GM12878 (cell line): ENCODE results near the gene SLC6A3. TPM values are rescaled to one million over a fixed set of nuclear protein-coding genes. Genes with fewer than 3 reads are reported as not detected.

Experiments
- ATAC-seq: fragments of 200-7000 bp; cut with Tn5 transposase; 3 replicates; pipeline ENCODE4 v1.9.1; 2020; ENCODE audit warnings: mild to moderate bottlenecking, moderate library complexity
- BruUV-seq: library from RNA; stranded (reverse); fragments of 400-500 nt; replicated peaks from 2 replicates; lab custom pipeline; 2021; lab: Mats Ljungman, UMichigan
- CTCF ChIA-PET: fragments of 300-600 bp; sonication (Branson Sonifier 250); formaldehyde crosslinking; extraction: SDS; loops from one replicate; lab custom pipeline; 2021; ENCODE audit warnings: inconsistent platforms; lab: Yijun Ruan, JAX
- POLR2A ChIA-PET: fragments of 350-600 bp; formaldehyde crosslinking; extraction: SDS; loops from one replicate; lab custom pipeline; 2021; ENCODE audit warnings: inconsistent platforms; lab: Charles Lee
- RAD21 ChIA-PET: fragments of 300-600 bp; sonication (Branson Sonifier 250); formaldehyde crosslinking; loops from one replicate; lab custom pipeline; 2023; ENCODE audit warnings: antibody characterized with exemption; ENCODE audit not compliant: unreplicated experiment; lab: Charles Lee
- SMC1A ChIA-PET: fragments of 300-600 bp; sonication (Branson Sonifier 250); formaldehyde crosslinking; loops from one replicate; lab custom pipeline; 2023; ENCODE audit not compliant: unreplicated experiment, uncharacterized antibody; lab: Charles Lee
- DNase-seq: peaks from one replicate; pipeline ENCODE4 v3.0.0-alpha.2; 2011; ENCODE audit warnings: low read depth, low spot score
- FAIRE-seq: peaks from 3 replicates; lab custom pipeline; 2011; peaks lifted over from hg19 to GRCh38; lab: Jason Lieb, UNC
- H2AFZ ChIP-seq: 2 replicates; pipeline ENCODE4 v1.6.0; 2011; ENCODE audit warnings: low read depth, low read length, control low read depth; ENCODE audit not compliant: control insufficient read depth
- H3K27ac ChIP-seq: 2 replicates; pipeline ENCODE4 v1.5.1; 2011; ENCODE audit warnings: control low read depth; ENCODE audit not compliant: control insufficient read depth, insufficient read depth
- H3K27me3 ChIP-seq, 2 experiments: replicated peaks in 1 of 2; 2 replicates each; pipeline versions ENCODE4 v1.6.0 to v1.6.1; 2011; ENCODE audit warnings: low read length in 1 of 2; ENCODE audit not compliant: control insufficient read depth in 2 of 2, insufficient read depth in 2 of 2
- H3K36me3 ChIP-seq, 2 experiments: 2 replicates each; pipeline ENCODE4 v1.5.1; 2011; ENCODE audit warnings: low read length in 1 of 2; ENCODE audit not compliant: control insufficient read depth in 2 of 2, insufficient read depth in 2 of 2
- H3K4me1 ChIP-seq: 2 replicates; pipeline ENCODE4 v1.6.1; 2011; ENCODE audit warnings: mild to moderate bottlenecking, low read length, moderate library complexity, mixed read lengths; ENCODE audit not compliant: control insufficient read depth, insufficient read depth
- H3K4me2 ChIP-seq: 2 replicates; pipeline ENCODE4 v1.6.0; 2011; ENCODE audit warnings: control low read depth; ENCODE audit not compliant: control insufficient read depth, insufficient read depth
- H3K4me3 ChIP-seq: fragments of 200-600 bp; sonication (generic); 2 replicates; pipeline ENCODE4 v1.5.1; 2016
- H3K79me2 ChIP-seq: 2 replicates; pipeline ENCODE4 v1.6.0; 2011; ENCODE audit warnings: low read length; ENCODE audit not compliant: control insufficient read depth, insufficient read depth
- H3K9ac ChIP-seq: 2 replicates; pipeline ENCODE4 v1.8.0; 2011; ENCODE audit warnings: low read length, control low read depth, mixed read lengths; ENCODE audit not compliant: control insufficient read depth, insufficient read depth
- H3K9me3 ChIP-seq: replicated peaks from 3 replicates; pipeline ENCODE4 v1.5.1; 2011; ENCODE audit warnings: mild to moderate bottlenecking, low read length; ENCODE audit not compliant: control insufficient read depth, insufficient read depth
- H4K20me1 ChIP-seq: 2 replicates; pipeline ENCODE4 v1.6.0; 2011; ENCODE audit not compliant: control insufficient read depth, insufficient read depth
- BMI1 ChIP-seq: fragments of 450-650 bp; IDR thresholded peaks from 2 replicates; pipeline ENCODE4 v1.6.1; 2016; ENCODE audit warnings: mild to moderate bottlenecking, moderate library complexity, borderline replicate concordance
- CBX3 ChIP-seq: fragments of 200-600 bp; sonication (generic); IDR thresholded peaks from 2 replicates; pipeline ENCODE4 v1.6.1; 2016; ENCODE audit warnings: low read depth, borderline replicate concordance
- FOS ChIP-seq: IDR thresholded peaks from 3 replicates; pipeline ENCODE4 v1.6.1; 2011; ENCODE audit warnings: borderline replicate concordance; ENCODE audit not compliant: insufficient read length; ENCODE audit errors: extremely low read depth
- IKZF2 ChIP-seq, 2 experiments: fragments of 450-650 bp; IDR thresholded peaks; 2 replicates each; pipeline ENCODE4 v1.6.1; 2017; ENCODE audit warnings: mild to moderate bottlenecking in 2 of 2, moderate library complexity in 2 of 2
- IRF4 ChIP-seq: IDR thresholded peaks from 2 replicates; pipeline ENCODE4 v1.6.1; 2011; ENCODE audit warnings: low read depth, low read length
- LARP7 ChIP-seq: fragments of 450-650 bp; IDR thresholded peaks from 2 replicates; pipeline ENCODE4 v1.6.1; 2017; ENCODE audit warnings: mild to moderate bottlenecking
- MAX ChIP-seq: IDR thresholded peaks from 2 replicates; pipeline ENCODE4 v1.6.1; 2012; ENCODE audit warnings: low read depth, low read length, improper control_type of control experiment
- NFYA ChIP-seq: IDR thresholded peaks from 2 replicates; pipeline ENCODE4 v1.6.1; 2011; ENCODE audit warnings: low read depth, mild to moderate bottlenecking, low read length, improper control_type of control experiment, borderline replicate concordance
- PAX8 ChIP-seq: fragments of 450-650 bp; IDR thresholded peaks from 2 replicates; pipeline ENCODE4 v1.6.1; 2017; ENCODE audit warnings: mild to moderate bottlenecking, moderate library complexity
- PKNOX1 ChIP-seq: fragments of 450-650 bp; IDR thresholded peaks from 2 replicates; pipeline ENCODE4 v1.6.1; 2016; ENCODE audit warnings: mild to moderate bottlenecking
- RB1 ChIP-seq: fragments of 450-650 bp; formaldehyde crosslinking; IDR thresholded peaks from 2 replicates; pipeline ENCODE4 v1.6.1; 2017; ENCODE audit warnings: mild to moderate bottlenecking, borderline replicate concordance
- SIX5 ChIP-seq: IDR thresholded peaks from 2 replicates; pipeline ENCODE4 v1.6.1; 2011; ENCODE audit warnings: mild to moderate bottlenecking, low read depth, low read length, moderate library complexity; ENCODE audit not compliant: severe bottlenecking
- ZNF687 ChIP-seq: fragments of 450-650 bp; IDR thresholded peaks from 2 replicates; pipeline ENCODE4 v1.6.1; 2017; ENCODE audit warnings: mild to moderate bottlenecking, moderate library complexity
- WGBS: methylation state at CpG from one replicate; pipeline ENCODE4 v1.1.6; 2016; ENCODE audit warnings: low lambda C conversion rate; ENCODE audit not compliant: insufficient replicate concordance, insufficient coverage; ENCODE audit errors: missing lambda C conversion rate; 5-methylcytosine and 5-hydroxymethylcytosine counted together
- in situ Hi-C: fragments of 300-500 bp; cut with MboI; formaldehyde crosslinking; loops from 9 replicates; pipeline ENCODE4 v1.14.3; 2018; ENCODE audit warnings: mixed read lengths
- intact Hi-C: fragments of 100-400 bp; cut with micrococcal nuclease; formaldehyde crosslinking; loops from one replicate; pipeline ENCODE4 v1.14.2; 2022; ENCODE audit not compliant: unreplicated experiment
- polyA plus RNA-seq, 11 experiments: library from polyadenylated mRNA; depleted of rRNA in 4 of 11; unstranded in 6 of 11; stranded (reverse) in 5 of 11; fragments of >200 nt; fragmentation: Nextera tagmentation in 4 of 11; fragmentation: Illumina TruSeq in 1 of 11; extraction: Ambion mirVana in 4 of 11; extraction: Trizol in 1 of 11; gene quantifications; 1 replicate in 1 of 11; 2 replicates in 10 of 11; pipeline versions ENCODE4 v1.2.1 to v1.2.3, GENCODE V29; 2011 to 2016; ENCODE audit warnings: inconsistent platforms in 2 of 11, missing spikeins in 2 of 11, low read depth in 1 of 11
- total RNA-seq, 4 experiments: library from RNA; depleted of rRNA in 3 of 4; stranded (reverse); fragments of >200 nt in 3 of 4; fragmentation: Illumina TruSeq in 1 of 4; extraction: Trizol in 1 of 4; gene quantifications; 2 replicates each; pipeline versions ENCODE4 v1.2.1 to v1.2.3, GENCODE V29; 2013 to 2021

Gene SLC6A3
- total and polyA plus RNA-seq, 10 of the 15 experiments (the other 5 are each of a cell fraction or from before 2014, with no cell fraction given): 0.01 TPM; not detected in 9

- SMC1A ChIA-PET: no interaction called here
- in situ Hi-C loops: no loop called here
Observed at GRCh38 chr5:1390861-1391600, 54.2 kb downstream of the SLC6A3 start.

GRCh38 chr5:1390333-1390732 is 54.9 kb downstream of the SLC6A3 start:
- no TSS peak for BruUV-seq
- CTCF ChIA-PET: interaction anchor here (1.0 kb wide), 1 partner anchor 204 kb away, joined by 3 read pairs; no protein-coding TSS in a partner anchor
- no peak for FAIRE-seq
- TF ChIP-seq PAX8 (no peak), ZNF687 (no peak), PKNOX1 (no peak), BMI1 (no peak), LARP7 (no peak), IKZF2 (IDR thresholded peaks at IDR 0.05) (no peak), RB1 (no peak), CBX3 (no peak), MAX (no peak), IRF4 (no peak), NFYA (no peak)

More at GRCh38 chr5:1390861-1391600, 54.2 kb downstream of the SLC6A3 start:
- no peak overlapping the region for H3K27ac ChIP-seq
- no TSS peak for BruUV-seq
- H3K4me2 ChIP-seq: no peak overlapping the region
- H3K9ac ChIP-seq: no peak overlapping the region
- intact Hi-C loops: no loop called here
- no peak overlapping the region for H2AFZ ChIP-seq
- no peaks in the 10 kb centered on the region for H4K20me1 ChIP-seq
- no peaks in the 10 kb centered on the region for H3K36me3 ChIP-seq
- H3K4me3 ChIP-seq: no peak overlapping the region
- FAIRE-seq (no peak), DNase-seq (no peak), ATAC-seq (no peak)
- POLR2A ChIA-PET: no interaction called here
- H3K9me3 ChIP-seq: no peaks in the 10 kb centered on the region
- 38% methylated on average over 21 of the region's 21 CpGs for WGBS
- H3K27me3 ChIP-seq: peaks cover 0 to 4% of the 10 kb centered on the region in 2 experiments; a peak in 3 of 4 replicates
- H3K79me2 ChIP-seq: no peaks in the 10 kb centered on the region
- TF ChIP-seq FOS (no peak), SIX5 (no peak)
- RAD21 ChIA-PET: no interaction called here
- H3K4me1 ChIP-seq: peaks cover 4% of the 10 kb centered on the region
- CTCF ChIA-PET: interaction anchor here (1.0 kb wide), 1 partner anchor 203 kb away, joined by 3 read pairs; no protein-coding TSS in a partner anchor

More at GRCh38 chr5:1390333-1390732, 54.9 kb downstream of the SLC6A3 start:
- WGBS: 18% methylated on average over 7 of the region's 7 CpGs
- Histone ChIP-seq H3K9me3 (no peaks in the 10 kb centered on the region), H3K36me3 (no peaks in the 10 kb centered on the region), H2AFZ (no peak overlapping the region), H3K4me2 (no peak overlapping the region), H3K4me1 (peaks cover 7% of the 10 kb centered on the region), H4K20me1 (no peaks in the 10 kb centered on the region), H3K4me3 (no peak overlapping the region), H3K27ac (no peak overlapping the region), H3K27me3 (peaks cover 0 to 4% of the 10 kb centered on the region in 2 experiments; a peak in 3 of 4 replicates), H3K79me2 (no peaks in the 10 kb centered on the region), H3K9ac (no peak overlapping the region)
- in situ Hi-C loops (no loop called here), intact Hi-C loops (no loop called here)
- RAD21 ChIA-PET: no interaction called here
- SMC1A ChIA-PET: no interaction called here
- POLR2A ChIA-PET: no interaction called here
- no peak for ATAC-seq
- DNase-seq: no peak
